ENCODE results near the gene HECTD2. TPM values are rescaled to one million over a fixed set of nuclear protein-coding genes. Genes with fewer than 3 reads are reported as not detected.

Gene HECTD2
- polyA plus RNA-seq, 3 donors = 0.12 TPM; not detected in 2

GRCh38 chr10:91422915-91423314 is 12.8 kb downstream of the HECTD2 start:
- Mint-ChIP-seq H3K36me3 (no peaks in the 10 kb centered on the region), H3K27me3 (ENCODE audit: low read depth in 3 of 3) (no peaks in the 10 kb centered on the region), H3K9me3 (no peaks in the 10 kb centered on the region), H3K27ac (no peak overlapping the region), H3K4me3 (no peak overlapping the region), H3K4me1 (peaks cover 4% of the 10 kb centered on the region)
- H3K4me1 ChIP-seq (ENCODE audit: control insufficient read depth in 1 of 2, insufficient read depth in 2 of 2, low read length in 2 of 2) = no peaks in the 10 kb centered on the region
- H3K27ac ChIP-seq (ENCODE audit: low read depth in 1 of 2, low read length in 2 of 2) = no peak overlapping the region
- H3K9me3 ChIP-seq (replicated peaks in 1 of 2; ENCODE audit: control insufficient read depth in 1 of 2, insufficient read depth in 1 of 2, low read length in 2 of 2) = no peaks in the 10 kb centered on the region
- WGBS (ENCODE audit: insufficient coverage) = no CpG with 5 or more reads among the region's 2 CpGs
- no peak overlapping the region for H3K9ac ChIP-seq (ENCODE audit: insufficient read depth, low read length, poor library complexity, severe bottlenecking)
- H3K79me2 ChIP-seq (ENCODE audit: insufficient read depth, low read length) = no peaks in the 10 kb centered on the region
- no peaks in the 10 kb centered on the region for H4K20me1 ChIP-seq (ENCODE audit: insufficient read depth, low read length)
- TF ChIP-seq CTCF (IDR thresholded peaks at IDR 0.05) = no peak
- no peaks in the 10 kb centered on the region for H3K36me3 ChIP-seq (replicated peaks in 1 of 2; ENCODE audit: control insufficient read depth in 1 of 2, insufficient read depth in 2 of 2, low read length in 2 of 2)
- no peak overlapping the region for H3K4me2 ChIP-seq (replicated peaks; ENCODE audit: extremely low read depth, low read length, poor library complexity, severe bottlenecking)
- no peaks in the 10 kb centered on the region for H3K27me3 ChIP-seq (ENCODE audit: control insufficient read depth in 2 of 2, insufficient read depth in 2 of 2, low read length in 2 of 2)
- intact Hi-C loops (cut with micrococcal nuclease) = no loop called here
- no peak overlapping the region for H3K4me3 ChIP-seq (replicated peaks in 1 of 3; ENCODE audit: low read depth in 2 of 3, low read length in 3 of 3)
- no peak overlapping the region for H2AFZ ChIP-seq (ENCODE audit: insufficient read depth, low read depth, low read length, poor library complexity, severe bottlenecking)
- DNase-seq = no peak

GRCh38 chr10:91424016-91424415 is 13.9 kb downstream of the HECTD2 start:
- no peak overlapping the region for H3K27ac ChIP-seq (ENCODE audit: low read depth in 1 of 2, low read length in 2 of 2)
- no peak overlapping the region for H3K9ac ChIP-seq (ENCODE audit: insufficient read depth, low read length, poor library complexity, severe bottlenecking)
- intact Hi-C loops (cut with micrococcal nuclease) = no loop called here
- H3K4me3 ChIP-seq (replicated peaks in 1 of 3; ENCODE audit: low read depth in 2 of 3, low read length in 3 of 3) = no peak overlapping the region
- H3K27ac Mint-ChIP-seq = no peak overlapping the region
- no peaks in the 10 kb centered on the region for H3K9me3 Mint-ChIP-seq
- H3K4me1 Mint-ChIP-seq = peaks cover 4% of the 10 kb centered on the region
- no peaks in the 10 kb centered on the region for H3K27me3 ChIP-seq (ENCODE audit: control insufficient read depth in 2 of 2, insufficient read depth in 2 of 2, low read length in 2 of 2)
- no peaks in the 10 kb centered on the region for H3K79me2 ChIP-seq (ENCODE audit: insufficient read depth, low read length)
- DNase-seq = no peak
- H4K20me1 ChIP-seq (ENCODE audit: insufficient read depth, low read length) = no peaks in the 10 kb centered on the region
- no peaks in the 10 kb centered on the region for H3K4me1 ChIP-seq (ENCODE audit: control insufficient read depth in 1 of 2, insufficient read depth in 2 of 2, low read length in 2 of 2)
- no peak overlapping the region for H3K4me2 ChIP-seq (replicated peaks; ENCODE audit: extremely low read depth, low read length, poor library complexity, severe bottlenecking)
- no peaks in the 10 kb centered on the region for H3K9me3 ChIP-seq (replicated peaks in 1 of 2; ENCODE audit: control insufficient read depth in 1 of 2, insufficient read depth in 1 of 2, low read length in 2 of 2)
- no peak for TF ChIP-seq CTCF (IDR thresholded peaks at IDR 0.05)
- WGBS (ENCODE audit: insufficient coverage) = 100% methylated on average over 1 of the region's 2 CpGs
- no peaks in the 10 kb centered on the region for H3K27me3 Mint-ChIP-seq (ENCODE audit: low read depth in 3 of 3)
- no peak overlapping the region for H2AFZ ChIP-seq (ENCODE audit: insufficient read depth, low read depth, low read length, poor library complexity, severe bottlenecking)
- H3K4me3 Mint-ChIP-seq = no peak overlapping the region
- H3K36me3 Mint-ChIP-seq = no peaks in the 10 kb centered on the region
- no peaks in the 10 kb centered on the region for H3K36me3 ChIP-seq (replicated peaks in 1 of 2; ENCODE audit: control insufficient read depth in 1 of 2, insufficient read depth in 2 of 2, low read length in 2 of 2)
